Measurements from ENCODE around the gene TNC.
"Not testable (repeated sequence)": the region's sequence is repeated elsewhere in the genome, so short reads cannot be mapped to it uniquely, and the experiment has no call there.

The TNC gene

GRCh38 chr9:115135821-115136778 lies 18.1 kb upstream of the TNC start:
- no peak for DNase-seq (ENCODE audit: low read depth in 1 of 2, low spot score in 1 of 2)

GRCh38 chr9:115134941-115135340 lies 17.0 kb upstream of the TNC start:
- no peak for DNase-seq (ENCODE audit: low read depth in 1 of 2, low spot score in 1 of 2)

- DNase-seq (ENCODE audit: low read depth in 1 of 2, low spot score in 1 of 2), result no peak
Observed at GRCh38 chr9:115133649-115134048, 15.7 kb upstream of the TNC start.

GRCh38 chr9:115132648-115133047 lies 14.7 kb upstream of the TNC start:
- no peak for DNase-seq (ENCODE audit: low read depth in 1 of 2, low spot score in 1 of 2)

GRCh38 chr9:115130176-115130575 lies 12.2 kb upstream of the TNC start:
- DNase-seq (ENCODE audit: low read depth in 1 of 2, low spot score in 1 of 2), result no peak

- DNase-seq (ENCODE audit: low read depth in 1 of 2, low spot score in 1 of 2), result not testable (repeated sequence)
Observed at GRCh38 chr9:115128726-115129125, 10.8 kb upstream of the TNC start.

- no peak for DNase-seq (ENCODE audit: low read depth in 1 of 2, low spot score in 1 of 2)
Observed at GRCh38 chr9:115127191-115127817, 9.3 kb upstream of the TNC start.

GRCh38 chr9:115126404-115126803 lies 8.4 kb upstream of the TNC start:
- no peak for DNase-seq (ENCODE audit: low read depth in 1 of 2, low spot score in 1 of 2)

- DNase-seq (ENCODE audit: low read depth in 1 of 2, low spot score in 1 of 2), result no peak
Observed at GRCh38 chr9:115122937-115123336, 5.0 kb upstream of the TNC start.

GRCh38 chr9:115121181-115121580 lies 3.2 kb upstream of the TNC start:
- no peak for DNase-seq (ENCODE audit: low read depth in 1 of 2, low spot score in 1 of 2)

GRCh38 chr9:115118879-115119218 lies 892 bp upstream of the TNC start:
- no peak for DNase-seq (ENCODE audit: low read depth in 1 of 2, low spot score in 1 of 2)

- DNase-seq (ENCODE audit: low read depth in 1 of 2, low spot score in 1 of 2), result no peak
Observed at GRCh38 chr9:115116421-115117284, 1.3 kb downstream of the TNC start.

- DNase-seq (ENCODE audit: low read depth in 1 of 2, low spot score in 1 of 2), result no peak
Observed at GRCh38 chr9:115115924-115116323, 2.0 kb downstream of the TNC start.

GRCh38 chr9:115115117-115115880 lies 2.7 kb downstream of the TNC start:
- DNase-seq (ENCODE audit: low read depth in 1 of 2, low spot score in 1 of 2), result no peak

GRCh38 chr9:115114546-115114945 lies 3.4 kb downstream of the TNC start:
- DNase-seq (ENCODE audit: low read depth in 1 of 2, low spot score in 1 of 2), result no peak

- no peak for DNase-seq (ENCODE audit: low read depth in 1 of 2, low spot score in 1 of 2)
Observed at GRCh38 chr9:115114084-115114483, 3.9 kb downstream of the TNC start.

- DNase-seq (ENCODE audit: low read depth in 1 of 2, low spot score in 1 of 2), result no peak
Observed at GRCh38 chr9:115111874-115112273, 6.1 kb downstream of the TNC start.

GRCh38 chr9:115109486-115109885 lies 8.5 kb downstream of the TNC start:
- DNase-seq (ENCODE audit: low read depth in 1 of 2, low spot score in 1 of 2), result no peak

GRCh38 chr9:115107701-115108100 lies 10.3 kb downstream of the TNC start:
- no peak for DNase-seq (ENCODE audit: low read depth in 1 of 2, low spot score in 1 of 2)

GRCh38 chr9:115106642-115107041 lies 11.3 kb downstream of the TNC start:
- DNase-seq (ENCODE audit: low read depth in 1 of 2, low spot score in 1 of 2), result no peak

- DNase-seq (ENCODE audit: low read depth in 1 of 2, low spot score in 1 of 2), result no peak
Observed at GRCh38 chr9:115106001-115106400, 12.0 kb downstream of the TNC start.

All from activated CD4-positive, alpha-beta T cell treated with anti-CD3 and anti-CD28 coated beads, Interleukin-2, amount 50 U/mL, for 24 hours (primary cell).